AG09309 (cell line): ENCODE results near the gene TOE1.

ENCODE experiments used
- DNase-seq: peaks from one replicate; pipeline ENCODE4 v3.0.0-alpha.2; 2010; ENCODE audit warnings: low read depth
- H3K4me3 ChIP-seq: 2 replicates; pipeline ENCODE4 v1.5.1; 2011; ENCODE audit warnings: mild to moderate bottlenecking, low read depth, low read length, moderate library complexity; ENCODE audit not compliant: control insufficient read depth
- TF ChIP-seq, protein P1 (sequence below): IDR thresholded peaks from 2 replicates; pipeline ENCODE4 v1.5.1; 2011; ENCODE audit warnings: mild to moderate bottlenecking, low read depth, low read length, inconsistent platforms; ENCODE audit not compliant: insufficient read depth, control insufficient read depth; ENCODE audit errors: missing control alignments

The TOE1 gene

DNA sequence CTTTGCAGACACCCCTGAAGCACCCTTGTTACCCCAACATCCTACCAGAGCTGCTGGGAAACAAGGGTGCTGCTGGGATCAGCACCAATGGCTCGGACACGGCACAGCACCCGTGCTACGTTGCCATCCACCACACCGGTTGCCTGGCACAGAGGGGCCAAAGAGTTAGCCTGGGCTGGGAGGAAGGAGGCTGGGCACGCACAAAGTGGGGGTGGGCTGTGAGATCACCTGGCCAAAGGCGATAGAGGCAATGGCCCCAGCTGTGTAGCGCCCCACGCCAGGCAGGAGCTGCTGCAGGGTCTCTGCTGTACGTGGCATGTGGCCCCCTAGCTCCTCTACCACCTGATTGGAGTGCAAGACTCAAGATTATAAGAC lies 7.6 kb upstream of the TOE1 start:
- DNase-seq: no peak
- TF ChIP-seq, protein P1, sequence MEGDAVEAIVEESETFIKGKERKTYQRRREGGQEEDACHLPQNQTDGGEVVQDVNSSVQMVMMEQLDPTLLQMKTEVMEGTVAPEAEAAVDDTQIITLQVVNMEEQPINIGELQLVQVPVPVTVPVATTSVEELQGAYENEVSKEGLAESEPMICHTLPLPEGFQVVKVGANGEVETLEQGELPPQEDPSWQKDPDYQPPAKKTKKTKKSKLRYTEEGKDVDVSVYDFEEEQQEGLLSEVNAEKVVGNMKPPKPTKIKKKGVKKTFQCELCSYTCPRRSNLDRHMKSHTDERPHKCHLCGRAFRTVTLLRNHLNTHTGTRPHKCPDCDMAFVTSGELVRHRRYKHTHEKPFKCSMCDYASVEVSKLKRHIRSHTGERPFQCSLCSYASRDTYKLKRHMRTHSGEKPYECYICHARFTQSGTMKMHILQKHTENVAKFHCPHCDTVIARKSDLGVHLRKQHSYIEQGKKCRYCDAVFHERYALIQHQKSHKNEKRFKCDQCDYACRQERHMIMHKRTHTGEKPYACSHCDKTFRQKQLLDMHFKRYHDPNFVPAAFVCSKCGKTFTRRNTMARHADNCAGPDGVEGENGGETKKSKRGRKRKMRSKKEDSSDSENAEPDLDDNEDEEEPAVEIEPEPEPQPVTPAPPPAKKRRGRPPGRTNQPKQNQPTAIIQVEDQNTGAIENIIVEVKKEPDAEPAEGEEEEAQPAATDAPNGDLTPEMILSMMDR: no peak
- H3K4me3 ChIP-seq: no peak overlapping the region

GRCh38 chr1:45334308-45335245 lies 5.4 kb upstream of the TOE1 start:
- TF ChIP-seq, protein P1: no peak
- no peak for DNase-seq

GRCh38 chr1:45335855-45336324 lies 4.1 kb upstream of the TOE1 start:
- no peak overlapping the region for H3K4me3 ChIP-seq
- TF ChIP-seq, protein P1: no peak
- no peak for DNase-seq

More at GRCh38 chr1:45334308-45335245, 5.4 kb upstream of the TOE1 start:
- no peak overlapping the region for H3K4me3 ChIP-seq

DNA sequence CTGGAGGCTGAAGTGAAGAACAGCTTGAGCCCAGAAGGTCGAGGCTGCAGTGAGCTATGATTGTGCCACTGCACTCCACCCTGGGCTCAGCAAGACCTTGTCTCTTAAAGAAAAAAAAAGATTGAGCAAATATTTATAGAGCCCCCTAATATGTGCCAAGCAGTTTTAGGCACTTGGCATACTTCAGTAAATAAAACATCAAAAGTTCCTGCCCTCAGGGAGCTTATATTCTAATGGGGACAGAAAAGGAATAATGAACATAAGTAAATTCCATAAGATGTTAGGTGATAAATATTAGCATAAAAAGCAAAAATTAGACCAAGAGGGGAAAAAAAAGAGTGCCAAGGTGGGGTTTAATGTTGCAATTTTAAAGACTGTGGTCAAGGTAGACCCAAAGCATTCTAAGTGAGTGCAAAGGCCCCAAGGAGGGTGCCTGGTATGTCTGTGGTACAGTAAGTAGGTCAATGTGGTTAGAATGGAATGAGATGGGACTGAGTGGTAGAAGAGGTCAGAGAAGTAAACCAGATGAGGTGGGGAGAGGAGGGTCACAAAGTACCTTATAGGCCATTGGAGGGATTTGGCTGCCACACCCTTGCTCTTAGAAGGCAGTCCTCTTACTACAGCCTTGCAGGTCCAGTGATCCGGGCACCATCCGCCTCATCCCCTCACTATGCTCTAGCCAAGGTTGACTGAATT lies 2.2 kb upstream of the TOE1 start:
- DNase-seq: no peak
- no peak overlapping the region for H3K4me3 ChIP-seq
- TF ChIP-seq, protein P1: no peak

DNA sequence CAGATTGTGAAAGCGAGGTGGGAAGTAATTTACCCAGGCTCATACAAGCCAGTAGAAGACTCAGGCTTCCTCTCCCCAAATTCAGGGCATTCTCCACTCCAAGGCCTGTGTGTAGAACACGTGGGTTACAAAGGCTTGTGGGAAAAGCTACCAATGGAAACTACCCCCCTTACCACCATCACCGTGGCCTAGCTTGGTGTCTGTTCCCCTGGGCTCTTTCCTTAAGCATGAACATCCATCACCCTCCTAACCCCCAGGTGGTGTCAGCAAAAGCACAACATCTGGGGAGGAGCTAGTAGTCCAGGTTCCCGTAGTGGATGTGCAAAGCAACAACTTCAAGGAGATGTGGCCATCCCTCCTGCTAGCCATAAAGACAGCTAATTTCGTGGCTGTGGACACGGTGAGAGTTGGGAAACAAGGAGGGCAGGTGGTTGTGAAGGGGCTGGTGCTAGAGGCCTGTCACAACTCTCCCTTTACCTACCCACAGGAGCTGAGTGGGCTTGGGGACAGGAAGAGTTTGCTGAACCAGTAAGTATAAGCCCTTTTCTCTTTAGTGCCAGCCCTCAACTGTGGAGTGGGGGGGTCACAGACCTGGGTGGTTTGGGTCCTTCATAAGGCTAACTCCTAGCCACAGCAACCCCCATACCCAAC lies 971 bp downstream of the TOE1 start:
- DNase-seq: no peak
- H3K4me3 ChIP-seq: peak overlapping the region; percentile 82
- TF ChIP-seq, protein P1: no peak

DNA sequence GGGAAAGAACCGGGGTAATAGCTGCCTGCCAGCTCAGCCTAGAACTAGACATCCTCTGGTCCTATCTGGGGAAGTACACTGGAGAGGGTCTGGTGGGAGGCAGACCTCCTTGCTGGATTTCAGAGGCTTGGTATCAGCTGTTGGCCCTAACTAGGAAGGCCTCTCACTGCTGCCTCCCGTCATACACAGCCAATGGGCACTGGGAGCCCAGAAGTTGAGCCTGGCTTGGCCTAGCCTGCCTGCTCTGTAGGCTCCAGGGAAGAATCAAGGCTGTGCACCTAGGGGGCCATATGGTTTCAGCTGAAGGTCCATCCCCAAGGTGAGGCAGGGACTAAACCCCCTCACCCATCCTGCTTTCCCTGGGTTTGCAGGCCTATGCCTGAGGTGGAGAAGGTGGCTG lies 4.5 kb downstream of the TOE1 start:
- no peak overlapping the region for H3K4me3 ChIP-seq
- TF ChIP-seq, protein P1: no peak
- DNase-seq: no peak
